HL-60 (cell line): ENCODE measurements around the gene SYVN1.

ENCODE experiments used
- DNase-seq, 2 experiments: peaks; one replicate each; pipeline ENCODE4 v3.0.0-alpha.2; 2010 to 2020; ENCODE audit warnings: low read depth in 1 of 2, low spot score in 1 of 2
- H3K27ac ChIP-seq: fragments of 250-450 bp; sonication (Bioruptor Pico); replicated peaks from 2 replicates; pipeline ENCODE4 v1.5.1; 2020; ENCODE audit warnings: mild to moderate bottlenecking, moderate library complexity
- H3K27me3 ChIP-seq: fragments of 250-450 bp; sonication (Bioruptor Pico); 2 replicates; pipeline ENCODE4 v1.5.1; 2021; ENCODE audit warnings: mild to moderate bottlenecking, moderate library complexity; ENCODE audit not compliant: insufficient read depth, poor library complexity, severe bottlenecking
- H3K4me3 ChIP-seq: replicated peaks from 2 replicates; pipeline ENCODE4 v1.5.1; 2011; ENCODE audit warnings: mild to moderate bottlenecking, control low read depth, low read length; ENCODE audit not compliant: insufficient read depth
- GABPA ChIP-seq: IDR thresholded peaks from 2 replicates; pipeline ENCODE4 v1.6.1; 2012; ENCODE audit warnings: low read depth
- POLR2AphosphoS5 ChIP-seq: IDR thresholded peaks from 2 replicates; pipeline ENCODE4 v1.6.1; 2012; ENCODE audit warnings: low read depth
- SPI1 ChIP-seq: IDR thresholded peaks from 2 replicates; pipeline ENCODE4 v1.6.1; 2012; ENCODE audit warnings: low read depth, mild to moderate bottlenecking, borderline replicate concordance
- TF ChIP-seq, protein P1 (sequence below): IDR thresholded peaks from 2 replicates; pipeline ENCODE4 v1.6.1; 2012; ENCODE audit warnings: low read depth; ENCODE audit not compliant: insufficient replicate concordance
- TF ChIP-seq, protein P2 (sequence below): IDR thresholded peaks from one replicate; pipeline ENCODE4 v1.5.1; 2011; ENCODE audit warnings: low read length, control low read depth, inconsistent platforms; ENCODE audit not compliant: insufficient read depth

The SYVN1 gene

GRCh38 chr11:65160643-65161042, 26.3 kb upstream of the SYVN1 start:
- DNase-seq = no peak
- H3K27me3 ChIP-seq = no peaks in the 10 kb centered on the region
- TF ChIP-seq POLR2AphosphoS5 = no peak
- TF ChIP-seq, protein P1, sequence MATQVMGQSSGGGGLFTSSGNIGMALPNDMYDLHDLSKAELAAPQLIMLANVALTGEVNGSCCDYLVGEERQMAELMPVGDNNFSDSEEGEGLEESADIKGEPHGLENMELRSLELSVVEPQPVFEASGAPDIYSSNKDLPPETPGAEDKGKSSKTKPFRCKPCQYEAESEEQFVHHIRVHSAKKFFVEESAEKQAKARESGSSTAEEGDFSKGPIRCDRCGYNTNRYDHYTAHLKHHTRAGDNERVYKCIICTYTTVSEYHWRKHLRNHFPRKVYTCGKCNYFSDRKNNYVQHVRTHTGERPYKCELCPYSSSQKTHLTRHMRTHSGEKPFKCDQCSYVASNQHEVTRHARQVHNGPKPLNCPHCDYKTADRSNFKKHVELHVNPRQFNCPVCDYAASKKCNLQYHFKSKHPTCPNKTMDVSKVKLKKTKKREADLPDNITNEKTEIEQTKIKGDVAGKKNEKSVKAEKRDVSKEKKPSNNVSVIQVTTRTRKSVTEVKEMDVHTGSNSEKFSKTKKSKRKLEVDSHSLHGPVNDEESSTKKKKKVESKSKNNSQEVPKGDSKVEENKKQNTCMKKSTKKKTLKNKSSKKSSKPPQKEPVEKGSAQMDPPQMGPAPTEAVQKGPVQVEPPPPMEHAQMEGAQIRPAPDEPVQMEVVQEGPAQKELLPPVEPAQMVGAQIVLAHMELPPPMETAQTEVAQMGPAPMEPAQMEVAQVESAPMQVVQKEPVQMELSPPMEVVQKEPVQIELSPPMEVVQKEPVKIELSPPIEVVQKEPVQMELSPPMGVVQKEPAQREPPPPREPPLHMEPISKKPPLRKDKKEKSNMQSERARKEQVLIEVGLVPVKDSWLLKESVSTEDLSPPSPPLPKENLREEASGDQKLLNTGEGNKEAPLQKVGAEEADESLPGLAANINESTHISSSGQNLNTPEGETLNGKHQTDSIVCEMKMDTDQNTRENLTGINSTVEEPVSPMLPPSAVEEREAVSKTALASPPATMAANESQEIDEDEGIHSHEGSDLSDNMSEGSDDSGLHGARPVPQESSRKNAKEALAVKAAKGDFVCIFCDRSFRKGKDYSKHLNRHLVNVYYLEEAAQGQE = no peak
- no peak for TF ChIP-seq GABPA
- TF ChIP-seq, protein P2, sequence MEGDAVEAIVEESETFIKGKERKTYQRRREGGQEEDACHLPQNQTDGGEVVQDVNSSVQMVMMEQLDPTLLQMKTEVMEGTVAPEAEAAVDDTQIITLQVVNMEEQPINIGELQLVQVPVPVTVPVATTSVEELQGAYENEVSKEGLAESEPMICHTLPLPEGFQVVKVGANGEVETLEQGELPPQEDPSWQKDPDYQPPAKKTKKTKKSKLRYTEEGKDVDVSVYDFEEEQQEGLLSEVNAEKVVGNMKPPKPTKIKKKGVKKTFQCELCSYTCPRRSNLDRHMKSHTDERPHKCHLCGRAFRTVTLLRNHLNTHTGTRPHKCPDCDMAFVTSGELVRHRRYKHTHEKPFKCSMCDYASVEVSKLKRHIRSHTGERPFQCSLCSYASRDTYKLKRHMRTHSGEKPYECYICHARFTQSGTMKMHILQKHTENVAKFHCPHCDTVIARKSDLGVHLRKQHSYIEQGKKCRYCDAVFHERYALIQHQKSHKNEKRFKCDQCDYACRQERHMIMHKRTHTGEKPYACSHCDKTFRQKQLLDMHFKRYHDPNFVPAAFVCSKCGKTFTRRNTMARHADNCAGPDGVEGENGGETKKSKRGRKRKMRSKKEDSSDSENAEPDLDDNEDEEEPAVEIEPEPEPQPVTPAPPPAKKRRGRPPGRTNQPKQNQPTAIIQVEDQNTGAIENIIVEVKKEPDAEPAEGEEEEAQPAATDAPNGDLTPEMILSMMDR = no peak
- no peak for TF ChIP-seq SPI1
- no peak overlapping the region for H3K4me3 ChIP-seq
- no peak overlapping the region for H3K27ac ChIP-seq

- TF ChIP-seq POLR2AphosphoS5 = no peak
- no peak for TF ChIP-seq SPI1
- TF ChIP-seq, protein P1 = no peak
- TF ChIP-seq, protein P2 = no peak
- no peak for TF ChIP-seq GABPA
- Histone ChIP-seq H3K4me3 (no peak overlapping the region), H3K27me3 (no peaks in the 10 kb centered on the region), H3K27ac (no peak overlapping the region)
- DNase-seq = no peak
Measured at GRCh38 chr11:65159012-65159411, 24.7 kb upstream of the SYVN1 start.

GRCh38 chr11:65157336-65157735, 23.0 kb upstream of the SYVN1 start:
- Histone ChIP-seq H3K4me3 (no peak overlapping the region), H3K27me3 (no peaks in the 10 kb centered on the region), H3K27ac (no peak overlapping the region)
- DNase-seq = no peak
- TF ChIP-seq GABPA (no peak), POLR2AphosphoS5 (no peak)
- TF ChIP-seq, protein P1 = no peak

- no peak for TF ChIP-seq SPI1
- TF ChIP-seq, protein P2 = no peak
- TF ChIP-seq POLR2AphosphoS5 = no peak
- TF ChIP-seq, protein P1 = no peak
- no peak for TF ChIP-seq GABPA
- H3K27me3 ChIP-seq = no peaks in the 10 kb centered on the region
- no peak for DNase-seq
- H3K4me3 ChIP-seq = no peak overlapping the region
- H3K27ac ChIP-seq = peak overlapping the region; percentile 65
Measured at GRCh38 chr11:65156926-65157325, 22.6 kb upstream of the SYVN1 start.
